Fibroblast of skin of back (primary cell): ENCODE measurements around the gene ZBED1. TPM values are rescaled to one million over a fixed set of nuclear protein-coding genes. Genes with fewer than 3 reads are reported as not detected.
"Not testable (repeated sequence)": the region's sequence is repeated elsewhere in the genome, so short reads cannot be mapped to it uniquely, and the experiment has no call there.

Experiments used
- DNase-seq: peaks from one replicate; pipeline ENCODE4 v3.0.0-alpha.2; 2013
- polyA plus RNA-seq, 2 experiments: library from polyadenylated mRNA; unstranded; fragments of 120-200 nt; gene quantifications; one replicate each; pipeline ENCODE4 v1.2.1, GENCODE V29; 2013; ENCODE audit not compliant: insufficient read length in 2 of 2

ZBED1 gene
- polyA plus RNA-seq (2013, experiment 1 of 2; ENCODE audit: insufficient read length) = 26.3 TPM
- polyA plus RNA-seq (2013, experiment 2 of 2; ENCODE audit: insufficient read length) = 19.1 TPM

DNA sequence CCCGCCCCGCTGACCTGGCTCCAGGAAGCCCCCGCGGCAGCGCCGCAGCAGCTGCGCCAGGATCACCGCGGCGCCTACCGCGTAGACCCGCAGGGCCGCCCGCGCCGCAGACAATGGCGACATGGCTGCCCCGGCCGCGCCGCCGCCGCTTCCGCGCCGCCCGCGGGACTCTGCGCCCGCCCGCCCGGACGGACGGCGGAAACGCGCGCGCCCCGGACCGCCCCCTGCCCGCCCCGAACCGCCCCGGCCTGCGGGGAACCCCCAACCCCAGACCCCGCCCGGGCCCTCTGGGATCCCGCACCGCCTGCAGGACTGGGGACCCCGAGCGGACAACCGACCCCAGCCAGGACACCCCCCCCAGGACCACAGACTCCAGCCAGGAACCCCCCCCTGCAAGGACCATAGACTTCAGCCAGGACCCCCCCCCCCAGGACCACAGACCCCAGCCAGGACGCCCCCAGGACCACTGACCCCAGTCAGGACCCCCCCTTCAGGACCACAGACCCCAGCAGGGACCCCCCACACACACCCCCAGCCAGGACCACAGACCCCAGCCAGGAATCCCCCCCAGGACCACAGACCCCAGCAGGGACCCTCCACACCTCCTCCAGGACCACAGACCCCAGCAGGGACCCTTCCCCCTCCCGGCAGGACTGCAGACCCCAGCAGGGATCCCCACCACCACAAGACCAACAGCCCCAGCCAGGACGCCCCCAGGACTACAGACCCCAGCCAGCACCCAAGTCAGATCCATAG lies at the start of gene ZBED1, which contains the start of gene DHRSX:
TSS of gene ZBED1 (minus strand) at position 174 of the 756 bp plus-strand sequence. CDS start 10,257 bp downstream, outside the sequence.
TSS of gene DHRSX (minus strand) at position 174 of the 756 bp plus-strand sequence. CDS start at position 123, 51 bp downstream.
- peak; percentile 41 for DNase-seq

DNA sequence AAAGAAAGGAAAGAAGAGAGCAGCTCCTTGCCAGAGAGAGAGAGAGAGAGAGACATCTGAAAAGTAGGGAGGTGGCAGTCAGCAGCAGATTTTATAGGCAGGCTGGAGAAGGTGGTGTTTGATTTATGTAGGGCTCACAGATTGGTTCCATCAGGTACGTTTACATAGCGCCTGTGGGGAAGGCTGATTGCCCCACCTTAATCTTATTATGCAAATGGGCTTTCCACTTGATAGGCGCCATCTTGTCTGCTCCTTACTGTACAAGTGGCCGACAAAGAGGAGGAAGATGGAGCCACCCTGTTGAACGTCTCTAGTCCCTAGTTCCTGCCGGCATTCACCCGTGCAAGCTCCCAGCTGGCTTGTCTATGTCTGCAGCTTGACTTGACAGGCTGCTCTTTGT lies 49.1 kb upstream of the ZBED1 start:
- no peak for DNase-seq

DNA sequence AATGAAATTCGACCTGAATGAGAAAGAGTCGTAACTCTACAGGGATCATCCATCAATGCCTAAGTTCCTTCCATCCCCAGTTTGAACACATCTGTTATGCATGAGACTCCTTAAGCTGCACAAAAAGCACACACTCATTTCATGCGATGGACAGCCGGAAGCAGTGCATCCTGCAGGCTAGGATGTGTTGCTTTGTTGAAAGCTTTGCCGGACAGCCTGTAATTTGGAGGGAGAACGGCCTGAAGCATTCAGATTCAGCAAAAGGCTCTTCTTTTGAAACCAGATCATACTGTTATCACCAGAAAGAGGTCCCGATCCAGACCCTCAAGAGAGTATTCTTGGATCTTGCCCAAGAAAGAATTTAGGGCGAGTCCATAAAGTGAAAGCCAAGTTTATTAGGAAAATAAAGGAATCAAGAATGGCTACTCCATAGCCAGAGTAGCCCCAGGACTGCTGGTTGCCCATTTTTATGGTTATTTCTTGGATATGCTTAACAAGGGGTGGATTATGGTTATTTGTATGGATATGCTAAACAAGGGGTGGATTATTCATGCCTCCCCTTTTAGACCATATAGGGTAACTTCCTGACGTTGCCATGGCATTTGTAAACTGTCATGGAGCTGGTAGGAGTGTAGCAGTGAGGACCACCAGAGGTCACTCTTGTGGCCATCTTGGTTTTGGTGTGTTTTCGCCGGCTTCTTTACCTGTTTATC lies 48.1 kb upstream of the ZBED1 start:
- no peak for DNase-seq

DNA sequence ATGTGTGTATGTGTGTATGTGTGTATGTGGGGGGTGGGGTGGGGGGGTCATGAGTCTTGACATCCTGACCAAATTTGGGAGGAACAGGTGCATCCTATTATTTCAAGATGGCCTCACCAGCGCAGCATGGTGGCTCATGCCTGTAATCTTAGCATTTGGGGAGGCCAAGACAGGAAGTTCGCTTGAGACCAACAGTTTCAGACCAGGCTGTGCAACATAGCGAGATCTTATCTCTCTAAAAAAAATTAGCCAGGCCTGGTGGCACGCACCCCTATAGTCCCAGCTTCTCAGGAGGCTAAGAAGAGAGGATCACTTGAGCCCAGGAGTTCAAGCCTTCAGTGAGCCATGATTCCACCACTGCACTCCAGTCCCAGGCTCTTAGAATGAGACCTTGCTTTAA lies 47.0 kb upstream of the ZBED1 start:
- no peak for DNase-seq

DNA sequence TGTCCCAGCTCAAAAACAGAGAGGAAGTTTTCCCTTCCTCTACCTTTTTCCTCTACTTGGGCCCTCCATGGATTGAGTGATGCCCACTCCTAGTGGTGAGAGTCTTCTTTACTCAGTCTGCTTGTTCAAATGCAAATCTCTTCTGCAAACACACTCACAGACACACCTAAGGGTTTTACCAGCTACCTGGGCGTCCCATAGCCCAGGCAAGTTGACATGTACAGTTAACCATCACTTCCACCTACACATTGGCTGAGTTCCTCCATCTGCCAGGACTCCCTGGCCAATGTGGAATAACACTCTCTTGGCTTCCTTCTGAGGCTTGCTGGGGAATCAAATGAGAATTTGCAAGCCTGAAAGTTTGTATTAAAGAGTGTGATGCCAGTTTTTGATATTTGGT lies 45.7 kb upstream of the ZBED1 start:
- no peak for DNase-seq

DNA sequence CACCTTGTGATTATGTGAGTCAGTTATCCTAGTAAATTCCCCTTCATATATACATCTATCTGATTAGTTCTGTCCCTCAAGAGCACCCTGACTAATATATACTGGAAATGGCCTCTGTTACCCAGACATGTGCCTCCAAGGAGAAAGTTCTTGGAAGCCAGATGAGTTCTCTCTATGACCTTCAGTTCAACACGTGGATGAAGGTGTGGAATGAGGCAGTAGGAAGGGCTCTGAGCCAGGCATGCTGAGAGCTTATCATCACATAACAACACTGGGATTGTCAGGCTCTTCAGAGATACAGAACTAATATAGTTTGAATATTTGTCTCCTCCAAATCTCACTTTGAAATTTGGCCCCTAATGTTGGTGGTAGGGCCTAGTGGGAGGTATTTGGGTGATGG lies 44.4 kb upstream of the ZBED1 start:
- no peak for DNase-seq

DNA sequence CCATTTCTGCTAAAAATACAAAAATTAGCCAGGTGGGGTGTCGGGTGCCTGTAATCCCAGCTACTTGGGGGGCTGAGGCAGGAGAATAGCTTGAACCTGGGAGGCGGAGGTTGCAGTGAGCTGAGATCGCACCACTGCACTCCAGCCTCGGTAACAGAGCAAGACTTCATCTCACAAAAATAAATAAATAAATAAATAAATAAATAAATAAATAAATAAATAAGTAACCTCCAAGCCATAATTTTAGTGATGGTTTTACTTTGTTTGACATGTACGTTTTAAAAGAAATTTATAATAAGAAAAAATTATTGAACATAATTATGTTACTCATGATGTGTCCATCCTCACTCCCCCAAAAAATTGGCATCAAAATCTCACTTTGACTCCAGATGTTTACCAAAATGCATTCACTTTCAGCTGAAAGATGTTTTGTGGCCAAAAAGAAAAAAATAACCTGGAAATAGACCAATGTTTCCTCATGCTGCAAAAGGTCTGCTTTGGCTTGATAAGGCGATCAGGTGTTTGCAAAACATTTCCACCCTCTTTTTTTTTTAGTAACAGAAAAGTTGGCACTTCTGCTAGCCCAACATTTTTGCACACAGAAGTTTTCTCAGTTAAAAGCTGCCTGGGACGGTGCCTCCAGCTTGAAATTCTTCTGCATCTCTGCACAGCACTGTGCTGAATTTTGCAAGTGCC lies 42.2 kb upstream of the ZBED1 start:
- no peak for DNase-seq

DNA sequence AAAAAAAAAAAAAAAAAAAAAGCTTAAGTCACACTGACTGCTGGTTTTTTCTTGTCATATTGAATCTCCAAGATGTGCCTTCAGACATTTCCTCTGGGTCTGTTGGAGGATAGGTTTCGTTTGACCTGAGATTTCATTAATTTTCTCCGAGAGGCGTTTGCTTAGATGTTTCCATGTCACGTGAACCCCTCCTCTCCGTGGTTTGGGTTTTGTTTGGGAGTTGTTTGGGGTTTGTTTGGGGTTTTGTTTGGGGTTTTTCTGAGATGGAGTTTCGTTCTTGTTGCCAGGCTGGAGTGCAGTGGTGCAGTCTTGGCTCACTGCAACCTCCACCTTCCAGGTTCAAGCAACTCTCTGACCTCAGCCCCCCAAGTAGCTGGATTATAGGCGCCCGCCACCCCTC lies 40.8 kb upstream of the ZBED1 start:
- no peak for DNase-seq

DNA sequence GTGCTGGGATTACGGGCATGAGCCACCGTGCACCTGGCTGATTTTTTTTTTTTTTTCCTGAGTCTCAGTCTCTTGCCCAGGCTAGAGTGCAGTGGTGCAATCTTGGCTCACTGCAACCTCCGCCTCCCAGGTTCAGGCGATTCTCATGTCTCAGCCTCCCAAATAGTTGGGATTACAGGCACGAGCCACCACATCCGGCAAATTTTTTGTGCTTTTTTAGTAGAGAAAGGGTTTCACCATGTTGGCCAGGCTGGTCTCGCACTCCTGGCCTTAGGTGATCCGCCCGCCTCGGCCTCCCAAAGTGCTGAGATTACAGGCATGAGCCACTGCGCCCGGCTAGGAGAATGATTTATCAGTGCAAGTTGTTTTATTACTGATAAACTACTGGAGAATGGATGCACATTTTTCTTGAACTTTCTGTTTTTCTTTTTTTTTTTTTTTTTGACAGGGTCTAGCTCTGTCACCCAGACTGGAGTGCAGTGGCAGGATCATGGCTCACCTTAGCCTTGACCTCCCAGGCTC lies 39.7 kb upstream of the ZBED1 start:
- DNase-seq = no peak

DNA sequence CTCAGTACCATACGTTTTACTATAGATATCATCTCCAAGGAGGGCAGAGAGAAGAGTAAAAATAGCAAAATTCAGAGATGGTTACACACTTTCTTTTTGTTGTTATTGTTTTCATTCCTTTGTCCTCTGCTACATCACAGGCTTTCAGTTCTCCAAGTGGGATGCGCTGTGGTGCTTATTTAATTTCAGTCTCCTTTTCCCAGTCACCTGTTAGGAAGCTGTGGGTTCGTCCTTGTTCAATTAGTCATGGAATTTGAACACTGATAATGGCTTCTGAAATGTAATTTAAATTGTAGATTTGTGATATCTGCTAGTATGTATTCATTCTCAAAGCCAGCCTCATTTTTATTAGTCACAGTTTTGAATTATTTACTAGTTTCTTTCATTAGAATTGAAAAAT lies 38.8 kb upstream of the ZBED1 start:
- DNase-seq = no peak

DNA sequence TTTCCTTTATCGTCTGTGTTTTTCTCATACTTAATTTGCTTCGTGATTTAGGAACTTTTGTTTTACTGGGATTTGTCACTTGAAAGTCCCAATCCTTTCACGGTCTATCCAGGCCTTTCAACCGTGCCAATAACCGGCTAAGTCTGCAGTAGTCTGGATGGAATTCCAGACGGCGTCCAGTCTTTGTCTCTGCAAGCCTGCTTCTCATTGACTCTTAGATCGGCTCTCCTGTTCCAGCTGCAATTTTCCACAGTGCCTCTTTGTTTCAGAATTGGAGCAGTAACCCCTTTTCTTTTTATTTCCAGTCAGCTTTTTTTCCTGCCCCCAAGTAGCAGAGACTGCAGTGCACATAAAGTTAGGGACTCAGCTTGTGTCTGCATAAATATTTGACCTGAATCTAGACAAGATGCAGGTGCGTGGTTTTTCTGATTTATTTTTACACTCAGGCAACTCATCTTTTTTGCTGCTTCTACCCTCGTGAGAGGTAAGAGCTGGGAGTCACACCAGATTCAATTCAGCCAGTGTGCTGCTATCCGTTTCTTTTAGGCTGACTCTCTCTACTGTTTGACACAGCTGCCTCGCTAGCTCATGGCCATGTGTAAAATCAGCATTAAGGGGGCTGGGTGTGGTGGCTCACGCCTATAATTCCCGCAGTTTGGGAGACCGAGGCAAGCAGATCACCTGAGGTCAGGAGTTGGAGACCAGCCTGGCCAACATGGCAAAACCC lies 37.4 kb upstream of the ZBED1 start:
- DNase-seq = no peak

DNA sequence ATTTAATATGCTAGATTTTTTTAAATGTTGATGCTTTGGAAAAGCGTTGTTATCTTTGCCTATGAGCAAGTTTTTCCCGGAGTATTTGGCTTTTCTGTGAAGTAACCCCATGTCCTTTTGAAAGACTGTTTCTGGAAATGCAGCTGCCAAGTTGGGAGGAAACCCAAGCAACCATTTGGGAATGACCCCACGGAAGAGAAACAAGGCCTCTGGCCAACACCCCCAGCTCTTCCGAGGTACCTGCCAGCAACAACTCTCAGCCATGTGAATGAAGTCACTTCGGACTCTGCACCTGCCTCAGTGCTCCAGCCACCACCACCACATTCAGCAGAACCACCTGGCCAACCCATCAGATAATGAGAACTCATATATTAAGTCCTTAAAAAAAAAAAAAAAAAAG lies 36.2 kb upstream of the ZBED1 start:
- DNase-seq = no peak

DNA sequence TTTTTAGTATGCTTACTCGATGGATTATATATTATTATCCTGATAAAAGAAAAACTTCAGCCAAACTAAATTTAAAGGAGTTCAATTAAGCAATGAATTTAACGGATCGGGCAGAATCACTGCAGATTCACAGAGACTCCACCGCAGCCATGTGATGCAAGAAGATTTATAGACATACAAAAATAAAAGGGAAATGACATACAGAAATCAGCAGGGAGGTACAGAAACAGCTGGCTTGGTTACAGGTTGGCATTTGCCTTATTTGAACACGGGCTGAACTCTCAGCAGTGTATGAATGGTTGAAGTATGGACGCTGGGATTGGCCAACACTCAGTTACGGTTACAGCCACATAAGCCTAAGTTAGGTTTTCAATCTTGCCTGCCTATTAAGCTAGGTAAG lies 35.4 kb upstream of the ZBED1 start:
- DNase-seq = no peak

DNA sequence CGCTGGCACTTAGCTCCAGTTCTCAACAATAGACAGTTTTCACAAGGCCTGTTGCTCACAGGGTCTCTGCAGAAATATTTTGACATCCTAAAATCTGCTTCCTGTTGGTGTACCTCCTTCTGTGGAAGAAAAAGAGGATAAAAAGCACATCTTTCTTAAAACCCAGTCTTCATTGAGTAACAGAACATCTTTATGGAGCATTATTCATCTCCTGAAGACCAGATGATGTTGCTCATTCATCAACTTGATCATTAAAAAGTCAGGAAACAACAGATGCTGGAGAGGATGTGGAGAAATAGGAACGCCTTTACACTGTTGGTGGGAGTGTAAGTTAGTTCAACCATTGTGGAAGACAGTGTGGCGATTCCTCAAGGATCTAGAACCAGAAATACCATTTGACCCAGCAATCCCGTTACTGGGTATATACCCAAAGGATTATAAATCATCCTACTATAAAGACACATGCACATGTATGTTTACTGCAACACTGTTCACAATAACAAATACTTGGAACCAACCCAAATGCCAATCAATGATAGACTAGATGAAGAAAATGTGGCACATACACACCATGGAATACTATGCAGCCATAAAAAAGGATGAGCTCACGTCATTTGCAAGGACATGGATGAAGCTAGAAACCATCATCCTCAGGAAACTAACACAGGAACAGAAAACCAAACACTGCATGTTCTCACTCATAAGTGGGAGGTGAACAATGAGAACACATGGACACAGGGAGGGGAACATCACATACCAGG lies 33.7 kb upstream of the ZBED1 start:
- not testable (repeated sequence) for DNase-seq

DNA sequence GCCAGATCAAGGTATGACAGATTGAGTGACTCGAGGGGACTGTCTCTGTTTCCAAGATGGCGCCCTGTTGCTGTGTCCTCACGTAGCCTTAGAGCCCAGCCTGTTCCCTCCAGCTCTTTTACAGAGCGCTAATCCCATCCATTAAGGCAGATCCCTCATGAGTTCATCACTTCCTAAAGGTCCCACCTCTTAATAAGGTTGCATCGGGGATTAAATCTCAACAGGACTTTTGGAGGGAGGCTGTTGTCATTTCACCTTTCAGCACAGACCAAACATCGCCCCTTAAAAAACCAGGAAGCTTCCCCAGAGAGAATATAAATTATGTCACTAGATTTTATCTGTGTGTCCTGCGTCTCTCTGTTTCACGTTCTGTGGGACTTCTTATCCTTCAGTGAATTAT lies 32.6 kb upstream of the ZBED1 start:
- no peak for DNase-seq

DNA sequence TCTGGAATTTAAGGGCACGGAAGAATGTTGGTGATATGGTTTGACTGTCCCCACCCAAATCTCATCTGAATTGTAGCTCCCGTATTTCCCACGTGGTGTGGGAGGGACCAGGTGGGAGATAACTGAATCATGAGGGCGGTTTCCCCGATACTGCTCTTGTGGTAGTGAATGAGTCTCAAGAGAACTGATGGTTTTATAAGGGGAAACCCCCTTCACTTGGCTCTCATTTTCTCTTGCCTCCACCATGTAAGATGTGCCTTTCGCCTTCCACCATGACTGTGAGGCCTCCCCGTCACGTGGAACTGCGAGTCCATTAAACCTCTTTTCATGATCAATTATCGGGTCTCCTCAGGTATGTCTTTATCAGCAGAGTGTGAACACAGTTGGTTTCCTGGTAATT lies 25.6 kb upstream of the ZBED1 start:
- DNase-seq = no peak

DNA sequence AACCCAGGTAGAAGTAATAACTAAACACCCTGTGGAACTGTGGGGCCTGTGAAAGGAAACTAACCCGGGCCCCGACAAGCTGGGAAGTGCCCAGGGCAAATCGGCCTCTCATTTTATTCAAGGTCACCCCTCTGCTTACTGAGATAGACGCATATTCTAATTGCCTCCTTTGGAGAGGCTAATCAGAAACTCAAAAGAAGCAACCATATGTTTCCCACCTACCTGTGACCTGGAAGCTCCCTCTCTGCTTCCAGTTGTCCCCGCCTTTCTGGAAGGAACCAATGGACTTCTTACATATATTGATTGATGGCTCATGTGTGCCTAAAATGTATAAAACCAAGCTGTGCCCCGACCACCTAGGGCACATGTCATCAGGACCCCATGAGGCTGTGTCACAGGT lies 23.1 kb upstream of the ZBED1 start:
- DNase-seq = no peak

DNA sequence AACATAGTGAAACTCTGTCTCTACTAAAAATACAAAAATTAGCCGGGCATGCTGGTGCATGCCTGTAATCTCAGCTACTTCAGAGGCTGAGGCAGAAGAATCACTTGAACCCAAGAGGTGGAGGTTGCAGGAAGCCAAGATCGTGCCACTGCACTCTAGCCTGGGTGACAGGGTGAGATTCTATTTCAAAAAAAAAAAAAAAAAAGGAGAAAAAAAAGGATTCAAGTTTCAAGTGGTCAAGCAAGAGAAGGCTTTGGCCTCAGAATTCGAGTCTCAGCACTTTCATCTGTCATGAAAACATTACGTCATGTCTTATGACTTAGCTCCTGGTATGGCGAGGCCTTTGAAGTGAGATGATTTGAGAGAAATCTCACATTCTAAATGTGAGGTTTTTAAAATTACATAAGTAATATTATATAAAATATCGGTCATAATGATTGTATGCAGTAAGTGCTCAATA lies 21.2 kb upstream of the ZBED1 start:
- no peak for DNase-seq

DNA sequence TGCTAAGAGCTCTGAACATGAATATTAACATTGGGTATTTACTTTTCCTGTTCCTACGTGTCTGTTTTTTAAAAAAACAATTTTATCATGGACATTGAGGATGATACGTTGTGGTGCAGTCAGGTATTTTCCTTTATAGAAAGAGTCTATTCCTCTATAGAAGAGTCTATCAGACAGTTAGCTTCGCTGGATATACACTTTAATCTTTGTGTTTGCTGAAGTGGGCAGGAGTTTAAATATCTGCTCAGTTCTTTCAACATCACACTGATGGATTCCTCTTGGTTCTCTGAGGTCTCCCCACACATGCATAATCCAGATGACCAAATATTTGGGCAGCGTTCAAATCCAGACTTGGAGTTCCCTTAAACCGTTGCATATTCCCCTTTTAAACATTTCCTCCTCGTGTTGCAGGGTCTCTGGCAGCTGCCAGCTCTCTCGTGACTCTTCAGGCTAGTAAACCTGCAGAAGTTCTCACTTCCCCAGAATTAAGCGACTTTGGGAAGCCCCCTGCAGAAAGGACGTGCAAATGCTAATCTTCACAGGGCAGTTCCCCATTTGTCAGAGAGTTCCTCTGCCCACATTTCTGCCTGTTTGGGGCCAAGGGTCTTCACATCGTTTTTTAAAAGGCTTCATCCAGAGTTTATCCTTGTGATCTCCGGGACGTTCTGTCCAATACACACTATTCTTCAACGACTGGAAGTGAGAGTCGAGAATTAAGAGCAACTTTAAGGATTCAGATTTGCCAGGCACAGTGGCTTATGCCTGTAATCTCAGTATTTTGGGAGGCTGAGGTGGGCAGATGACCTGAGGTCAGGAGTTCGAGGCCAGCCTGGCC lies 20.5 kb upstream of the ZBED1 start:
- no peak for DNase-seq

DNA sequence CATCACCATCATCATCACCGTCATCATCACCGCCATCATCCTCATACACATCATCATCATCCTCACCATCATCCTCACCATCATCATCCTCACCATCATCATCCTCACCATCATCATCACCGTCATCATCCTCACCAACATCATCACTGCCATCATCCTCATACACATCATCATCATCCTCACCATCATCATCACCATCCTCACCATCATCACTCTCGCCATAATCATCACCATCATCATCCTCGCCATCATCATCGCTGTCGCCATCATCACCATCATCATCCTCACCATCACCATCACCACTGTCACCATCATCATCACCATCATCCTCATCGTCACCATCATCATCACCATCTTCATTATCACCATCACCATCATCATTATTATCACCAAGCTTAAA lies 19.8 kb upstream of the ZBED1 start:
- DNase-seq = no peak

DNA sequence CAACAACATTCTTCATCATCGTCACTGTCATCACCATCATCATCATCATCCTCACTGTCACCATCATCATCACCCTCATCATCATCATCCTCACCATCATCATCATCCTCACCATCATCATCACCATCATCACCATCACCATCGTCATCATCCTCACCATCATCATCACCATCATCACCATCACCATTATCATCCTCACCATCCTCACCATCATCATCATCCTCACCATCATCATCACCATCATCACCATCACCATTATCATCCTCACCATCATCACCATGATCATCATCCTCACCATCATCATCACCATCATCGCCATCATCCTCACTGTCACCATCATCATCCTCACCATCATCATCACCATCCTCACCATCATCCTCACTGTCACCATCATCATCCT lies 18.9 kb upstream of the ZBED1 start:
- not testable (repeated sequence) for DNase-seq
